ENCODE results near the gene ADISSP. TPM values are rescaled to one million over a fixed set of nuclear protein-coding genes. Genes with fewer than 3 reads are reported as not detected.

The ADISSP gene
- total and polyA plus RNA-seq, 2 of the 13 experiments (the other 11 are each of a cell fraction or from before 2014, with no cell fraction given): 38.3 to 90.6 TPM

- CTCF ChIA-PET (ENCODE audit: low intra/inter-chr PET ratio, low total read pairs): no interaction called here
- Histone ChIP-seq H3K9ac (ENCODE audit: insufficient read depth, low read depth, low read length) (no peak overlapping the region), H3K36me3 (replicated peaks in 1 of 2; ENCODE audit: control insufficient read depth in 1 of 2, insufficient read depth in 2 of 2, low read length in 2 of 2) (peaks cover 36 to 43% of the 10 kb centered on the region in 2 experiments; a peak in 4 of 5 replicates), H3K27me3 (ENCODE audit: control insufficient read depth in 1 of 2, insufficient read depth in 2 of 2, low read length in 2 of 2) (no peaks in the 10 kb centered on the region), H2AFZ (ENCODE audit: low read length) (no peak overlapping the region), H3K79me2 (ENCODE audit: insufficient read depth, low read length) (peaks cover 2% of the 10 kb centered on the region), H3K4me3 (replicated peaks in 1 of 3; ENCODE audit: insufficient read depth in 1 of 3, low read depth in 2 of 3, low read length in 3 of 3) (no peak overlapping the region), H4K20me1 (ENCODE audit: insufficient read depth, low read length) (no peaks in the 10 kb centered on the region), H3K4me2 (ENCODE audit: low read depth, low read length) (no peak overlapping the region), H3K27ac (ENCODE audit: extremely low read length, insufficient read depth, low read length) (no peak overlapping the region), H3K4me1 (ENCODE audit: insufficient read depth, low read length) (no peaks in the 10 kb centered on the region), H3K9me3 (ENCODE audit: low read length) (no peaks in the 10 kb centered on the region)
- BruUV-seq (replicated peaks): no TSS peak
- intact Hi-C loops (cut with micrococcal nuclease; ENCODE audit: unreplicated experiment) (no loop called here), in situ Hi-C loops (cut with HindIII; ENCODE audit: extremely low pct_ligation_motif_present, low pct_unique_long_range_greater_than_20kb) (no loop called here)
- FAIRE-seq: no peak
- no peak for DNase-seq (ENCODE audit: low spot score)
- TF ChIP-seq U2AF2 (IDR thresholded peaks at IDR 0.05; ENCODE audit: low read depth, low read length): no peak
- TF ChIP-seq FOXJ3 (CRISPR knock-in tag; IDR thresholded peaks at IDR 0.05; ENCODE audit: borderline replicate concordance): no peak
- TF ChIP-seq SOX5 (CRISPR knock-in tag; IDR thresholded peaks at IDR 0.05; ENCODE audit: borderline replicate concordance): no peak
- TF ChIP-seq DZIP1 (CRISPR knock-in tag; IDR thresholded peaks at IDR 0.05): no peak
- no peak for TF ChIP-seq FOXC1 (CRISPR knock-in tag; IDR thresholded peaks at IDR 0.05; ENCODE audit: borderline replicate concordance)
- no peak for TF ChIP-seq MYPOP (CRISPR knock-in tag; IDR thresholded peaks at IDR 0.05)
- no peak for TF ChIP-seq SIX1 (CRISPR knock-in tag; IDR thresholded peaks at IDR 0.05; ENCODE audit: borderline replicate concordance)
- TF ChIP-seq NR2F1 (CRISPR knock-in tag; IDR thresholded peaks at IDR 0.05): no peak
- no peak for TF ChIP-seq ZNF839 (CRISPR knock-in tag; IDR thresholded peaks at IDR 0.05; ENCODE audit: borderline replicate concordance)
- TF ChIP-seq HNF1A (IDR thresholded peaks at IDR 0.05; ENCODE audit: low read depth): no peak
- TF ChIP-seq HNF1A (CRISPR knock-in tag; IDR thresholded peaks at IDR 0.05; ENCODE audit: borderline replicate concordance): no peak
- TF ChIP-seq SRY (CRISPR knock-in tag; IDR thresholded peaks at IDR 0.05): no peak
- TF ChIP-seq ZEB1 (IDR thresholded peaks at IDR 0.05; ENCODE audit: insufficient replicate concordance, low read depth): no peak
- no peak for ATAC-seq
- POLR2A ChIA-PET: interaction anchor here (1.6 kb wide), 1 partner anchor 10 kb away, joined by 10 read pairs; the partner anchor contains the start of gene ADISSP
- 95% methylated on average over 2 of the region's 2 CpGs for WGBS (ENCODE audit: low lambda C conversion rate)
Observed at GRCh38 chr20:3757268-3757667, 10.3 kb downstream of the ADISSP start.

Data from HepG2 (cell line).